WI38 (cell line): ENCODE measurements around the gene EML2.
"Not testable (repeated sequence)": the region's sequence is repeated elsewhere in the genome, so short reads cannot be mapped to it uniquely, and the experiment has no call there.

Experiments used
- H3K4me3 ChIP-seq: 2 replicates; pipeline ENCODE4 v1.5.1; 2011; ENCODE audit warnings: low read depth, mild to moderate bottlenecking, control low read depth, low read length
- TF ChIP-seq, protein P1 (sequence below): IDR thresholded peaks from 2 replicates; pipeline ENCODE4 v1.5.1; 2012; ENCODE audit warnings: low read depth, mild to moderate bottlenecking, control low read depth, low read length

EML2 gene

DNA sequence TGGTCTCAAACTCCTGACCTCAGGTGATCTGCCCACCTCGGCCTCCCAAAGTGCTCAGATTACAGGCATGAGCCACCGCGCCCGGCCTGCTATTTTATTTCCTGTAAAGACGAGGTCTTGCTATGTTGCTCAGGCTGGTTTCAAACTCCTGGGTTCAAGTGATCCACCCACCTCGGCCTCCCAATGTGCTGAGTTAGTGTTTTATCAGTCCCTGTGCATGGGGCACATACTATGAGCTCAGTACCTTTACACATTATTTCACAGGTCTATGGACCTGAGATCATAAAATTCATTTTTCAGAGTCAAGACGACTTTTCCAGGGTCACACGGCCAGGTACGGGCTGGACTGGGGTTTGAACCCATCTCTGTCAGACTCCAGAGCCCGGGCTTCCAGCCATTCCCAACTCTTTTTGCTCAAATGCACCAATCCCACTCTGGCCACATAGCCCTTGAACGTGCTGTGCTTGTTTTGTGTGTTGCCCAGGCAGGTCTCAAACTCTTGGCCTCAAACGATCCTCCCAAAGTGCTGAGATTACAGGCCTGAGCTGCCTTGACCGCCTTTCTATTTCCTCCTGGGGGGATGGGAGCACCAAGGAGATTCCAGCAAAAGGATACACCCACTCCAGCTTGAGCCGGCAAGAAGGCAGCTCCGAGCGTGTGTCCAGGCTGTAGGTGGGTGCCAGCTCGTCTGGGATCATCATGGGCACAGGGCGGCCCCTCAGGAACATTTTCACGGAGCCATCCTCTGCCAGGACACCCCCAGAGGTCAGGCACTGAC, 1.1 kb downstream of the EML2 start:
- H3K4me3 ChIP-seq: peak overlapping the region; percentile 72
- TF ChIP-seq, protein P1, sequence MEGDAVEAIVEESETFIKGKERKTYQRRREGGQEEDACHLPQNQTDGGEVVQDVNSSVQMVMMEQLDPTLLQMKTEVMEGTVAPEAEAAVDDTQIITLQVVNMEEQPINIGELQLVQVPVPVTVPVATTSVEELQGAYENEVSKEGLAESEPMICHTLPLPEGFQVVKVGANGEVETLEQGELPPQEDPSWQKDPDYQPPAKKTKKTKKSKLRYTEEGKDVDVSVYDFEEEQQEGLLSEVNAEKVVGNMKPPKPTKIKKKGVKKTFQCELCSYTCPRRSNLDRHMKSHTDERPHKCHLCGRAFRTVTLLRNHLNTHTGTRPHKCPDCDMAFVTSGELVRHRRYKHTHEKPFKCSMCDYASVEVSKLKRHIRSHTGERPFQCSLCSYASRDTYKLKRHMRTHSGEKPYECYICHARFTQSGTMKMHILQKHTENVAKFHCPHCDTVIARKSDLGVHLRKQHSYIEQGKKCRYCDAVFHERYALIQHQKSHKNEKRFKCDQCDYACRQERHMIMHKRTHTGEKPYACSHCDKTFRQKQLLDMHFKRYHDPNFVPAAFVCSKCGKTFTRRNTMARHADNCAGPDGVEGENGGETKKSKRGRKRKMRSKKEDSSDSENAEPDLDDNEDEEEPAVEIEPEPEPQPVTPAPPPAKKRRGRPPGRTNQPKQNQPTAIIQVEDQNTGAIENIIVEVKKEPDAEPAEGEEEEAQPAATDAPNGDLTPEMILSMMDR: no peak

DNA sequence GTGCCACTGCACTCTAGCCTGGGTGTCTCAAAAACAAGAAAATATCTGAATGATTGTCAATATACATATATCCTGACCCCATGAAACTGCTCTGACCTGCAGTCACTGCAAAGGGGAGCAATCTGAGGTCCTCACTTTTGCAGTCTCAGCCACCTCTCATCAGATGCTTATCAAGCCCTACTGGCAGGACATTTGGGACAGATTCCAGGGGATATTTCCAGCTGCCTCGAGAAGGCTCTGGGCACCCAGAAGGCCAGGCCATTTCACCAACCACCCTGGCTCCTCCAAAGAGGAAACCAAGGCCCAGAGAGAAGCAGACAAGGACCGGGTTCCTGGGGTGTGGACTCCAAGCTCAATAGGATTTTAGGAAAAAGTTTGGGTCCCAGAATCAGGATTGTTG, 2.3 kb downstream of the EML2 start:
- H3K4me3 ChIP-seq: no peak overlapping the region
- TF ChIP-seq, protein P1: no peak

DNA sequence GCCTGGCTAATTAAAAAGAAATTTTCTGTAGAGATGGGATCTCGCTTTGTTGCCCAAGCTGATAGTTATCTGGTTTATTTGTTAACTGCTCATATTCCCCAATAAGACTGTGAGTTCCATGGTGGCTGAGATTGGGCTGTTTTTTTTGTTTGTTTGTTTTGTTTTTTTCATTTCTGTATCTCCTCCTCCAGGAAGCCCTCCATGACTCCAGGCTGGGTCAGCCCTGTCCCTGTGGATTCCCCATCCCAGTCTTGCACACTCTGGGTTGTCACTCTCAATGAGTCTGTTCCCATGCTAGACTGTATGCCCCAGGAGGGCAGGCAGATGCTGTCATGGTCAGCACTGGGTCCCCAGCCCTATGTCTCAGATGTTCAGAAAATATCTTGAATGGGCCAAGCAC, 2.9 kb downstream of the EML2 start:
- H3K4me3 ChIP-seq: no peak overlapping the region
- TF ChIP-seq, protein P1: no peak

DNA sequence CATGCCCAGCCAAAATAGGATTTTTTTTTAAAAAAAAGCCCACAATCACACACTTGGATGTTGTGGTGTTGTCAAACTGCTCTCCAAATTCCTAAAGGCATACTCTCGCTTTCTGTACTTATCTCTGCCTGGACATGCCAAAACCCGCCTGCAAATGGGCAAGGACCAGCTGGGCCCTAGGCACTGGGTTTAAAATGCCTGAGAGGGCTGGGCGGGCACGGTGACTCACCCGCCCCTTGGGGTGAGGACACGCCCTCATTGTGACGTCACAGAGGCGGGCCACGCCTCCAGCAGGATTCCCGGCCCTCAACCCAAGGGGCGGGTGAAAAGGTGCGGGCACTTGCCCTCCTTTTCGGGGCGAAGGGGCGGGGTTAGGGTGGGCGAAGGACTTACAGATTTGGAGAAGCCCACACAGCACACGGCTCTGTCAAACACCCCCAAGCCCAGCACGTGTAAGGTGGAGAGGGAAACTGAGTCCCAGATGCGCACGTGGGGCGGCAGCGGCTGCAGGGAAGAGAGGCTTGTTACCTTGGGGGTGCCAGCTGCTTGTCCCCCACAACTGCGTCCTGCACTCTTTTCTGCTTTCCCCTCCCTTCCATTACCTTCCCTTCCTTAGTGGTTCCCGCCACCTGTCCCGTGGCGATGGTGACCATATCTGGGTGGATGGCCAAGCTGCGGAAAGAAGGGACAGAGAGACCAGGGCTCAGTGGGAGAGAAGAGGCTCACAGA, 6.6 kb downstream of the EML2 start:
- TF ChIP-seq, protein P1: no peak
- H3K4me3 ChIP-seq: no peak overlapping the region

DNA sequence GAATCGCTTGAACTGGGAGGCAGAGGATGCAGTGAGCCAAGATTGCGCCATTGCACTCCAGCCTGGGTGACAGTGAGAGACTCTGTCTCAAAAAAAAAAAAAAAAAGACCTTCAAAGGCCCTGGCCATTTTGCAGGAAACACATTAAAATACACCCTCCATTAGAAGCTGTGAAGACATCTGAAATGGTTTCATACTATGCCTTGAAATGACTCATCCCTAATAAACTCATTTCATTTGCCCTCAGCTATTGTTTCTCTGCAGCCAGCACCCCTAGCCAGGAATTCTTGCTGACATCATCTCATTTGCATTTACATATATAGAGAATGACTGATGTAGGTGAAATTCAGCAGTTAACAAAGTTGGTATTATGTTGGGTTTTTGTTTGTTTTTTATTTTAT, 8.7 kb downstream of the EML2 start:
- no peak overlapping the region for H3K4me3 ChIP-seq
- TF ChIP-seq, protein P1: no peak

DNA sequence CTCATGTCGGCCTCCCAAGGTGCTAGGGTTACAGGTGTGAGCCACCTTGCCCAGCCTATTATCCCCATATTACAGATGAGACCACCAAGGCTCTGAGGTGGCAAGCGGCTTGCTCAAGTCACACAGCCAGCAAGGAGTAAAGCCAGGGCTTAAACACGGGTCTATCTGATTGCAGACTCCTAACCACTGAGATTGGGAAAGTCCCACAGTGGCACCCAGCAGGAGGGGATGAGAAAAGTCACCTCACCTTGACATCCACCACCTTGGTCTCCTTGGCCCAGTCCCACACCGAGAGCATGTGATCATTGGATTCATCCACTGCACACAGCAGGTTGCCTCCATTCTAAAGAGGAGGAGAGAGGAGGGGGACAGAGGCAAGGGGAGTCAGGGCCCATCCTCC, 9.5 kb downstream of the EML2 start:
- TF ChIP-seq, protein P1: no peak
- H3K4me3 ChIP-seq: no peak overlapping the region

DNA sequence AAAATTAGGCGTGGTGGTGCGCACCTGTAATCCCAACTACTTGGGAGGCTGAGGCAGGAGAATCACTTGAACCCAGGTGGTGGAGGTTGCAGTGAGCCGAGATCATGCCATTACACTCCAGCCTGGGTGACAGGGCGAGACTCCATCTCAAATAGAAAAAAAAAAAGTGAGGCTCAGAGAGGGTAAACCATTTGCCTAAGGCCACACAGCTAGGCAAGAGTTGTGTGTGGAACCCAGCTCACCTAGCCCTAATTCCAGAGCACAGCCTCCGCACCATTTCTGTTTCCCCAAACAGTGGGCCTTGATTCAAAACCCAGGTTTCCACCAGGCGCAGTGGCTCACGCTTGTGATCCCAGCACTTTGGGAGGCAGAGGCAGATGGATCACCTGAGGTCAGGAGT, 11.0 kb downstream of the EML2 start:
- not testable (repeated sequence) for H3K4me3 ChIP-seq
